SK-N-SH (cell line): Measurements from ENCODE around the gene ABAT.

Experiments
- EP300 ChIP-seq, 2 experiments: IDR thresholded peaks; 2 replicates each; pipeline versions ENCODE4 v1.4.0 to v1.6.1; 2012; ENCODE audit warnings: borderline replicate concordance in 1 of 2, low read depth in 1 of 2, low read length in 1 of 2
- GABPA ChIP-seq: IDR thresholded peaks from 2 replicates; pipeline ENCODE4 v1.4.0; 2012; ENCODE audit warnings: low read depth, mild to moderate bottlenecking
- GATA2 ChIP-seq: sonication (generic); formaldehyde crosslinking; IDR thresholded peaks from 2 replicates; pipeline ENCODE4 v1.5.0; 2020; ENCODE audit warnings: mild to moderate bottlenecking, missing genetic modification reagents
- TAF1 ChIP-seq: IDR thresholded peaks from 2 replicates; pipeline ENCODE4 v1.6.1; 2012; ENCODE audit warnings: low read depth, mild to moderate bottlenecking, low read length, moderate library complexity, borderline replicate concordance
- TF ChIP-seq, protein P1 (sequence below): fragments of 200-600 bp; sonication (generic); IDR thresholded peaks from 2 replicates; pipeline ENCODE4 v1.6.1; 2017; ENCODE audit warnings: antibody characterized with exemption, mild to moderate bottlenecking, moderate library complexity

DNA sequence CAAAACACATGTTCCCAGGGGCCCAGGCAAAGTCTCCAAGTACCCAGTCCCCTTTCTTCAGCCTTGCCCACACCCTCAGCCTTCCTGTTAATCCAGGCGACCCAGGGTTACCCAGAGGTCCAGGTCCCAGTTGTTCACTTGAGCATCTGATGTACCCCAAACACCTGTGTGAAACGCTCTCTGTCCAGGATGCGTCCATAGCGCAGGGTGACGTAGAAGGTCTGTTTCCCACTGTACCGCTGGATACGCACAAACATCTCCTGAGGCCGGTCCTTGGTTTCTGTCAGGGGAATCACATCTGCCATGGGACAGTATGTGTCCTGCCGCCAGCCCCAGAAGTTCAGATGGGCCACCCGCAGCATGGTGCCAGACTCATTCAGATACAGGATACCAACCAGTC lies 121.4 kb downstream of the ABAT start:
- TF ChIP-seq, protein P1, sequence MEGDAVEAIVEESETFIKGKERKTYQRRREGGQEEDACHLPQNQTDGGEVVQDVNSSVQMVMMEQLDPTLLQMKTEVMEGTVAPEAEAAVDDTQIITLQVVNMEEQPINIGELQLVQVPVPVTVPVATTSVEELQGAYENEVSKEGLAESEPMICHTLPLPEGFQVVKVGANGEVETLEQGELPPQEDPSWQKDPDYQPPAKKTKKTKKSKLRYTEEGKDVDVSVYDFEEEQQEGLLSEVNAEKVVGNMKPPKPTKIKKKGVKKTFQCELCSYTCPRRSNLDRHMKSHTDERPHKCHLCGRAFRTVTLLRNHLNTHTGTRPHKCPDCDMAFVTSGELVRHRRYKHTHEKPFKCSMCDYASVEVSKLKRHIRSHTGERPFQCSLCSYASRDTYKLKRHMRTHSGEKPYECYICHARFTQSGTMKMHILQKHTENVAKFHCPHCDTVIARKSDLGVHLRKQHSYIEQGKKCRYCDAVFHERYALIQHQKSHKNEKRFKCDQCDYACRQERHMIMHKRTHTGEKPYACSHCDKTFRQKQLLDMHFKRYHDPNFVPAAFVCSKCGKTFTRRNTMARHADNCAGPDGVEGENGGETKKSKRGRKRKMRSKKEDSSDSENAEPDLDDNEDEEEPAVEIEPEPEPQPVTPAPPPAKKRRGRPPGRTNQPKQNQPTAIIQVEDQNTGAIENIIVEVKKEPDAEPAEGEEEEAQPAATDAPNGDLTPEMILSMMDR = no peak
- TF ChIP-seq TAF1 = no peak
- TF ChIP-seq GATA2 (CRISPR knock-in tag) = no peak
- no peak for TF ChIP-seq EP300 (IDR thresholded peaks at IDR 0.05; ENCODE audit: borderline replicate concordance in 1 of 2, low read depth in 1 of 2, low read length in 1 of 2)
- TF ChIP-seq GABPA = no peak
